ENCODE data around the gene ORM2. TPM values are rescaled to one million over a fixed set of nuclear protein-coding genes. Genes with fewer than 3 reads are reported as not detected.

The ORM2 gene
- total RNA-seq, 2 experiments from 2014 or later, result not detected

DNA sequence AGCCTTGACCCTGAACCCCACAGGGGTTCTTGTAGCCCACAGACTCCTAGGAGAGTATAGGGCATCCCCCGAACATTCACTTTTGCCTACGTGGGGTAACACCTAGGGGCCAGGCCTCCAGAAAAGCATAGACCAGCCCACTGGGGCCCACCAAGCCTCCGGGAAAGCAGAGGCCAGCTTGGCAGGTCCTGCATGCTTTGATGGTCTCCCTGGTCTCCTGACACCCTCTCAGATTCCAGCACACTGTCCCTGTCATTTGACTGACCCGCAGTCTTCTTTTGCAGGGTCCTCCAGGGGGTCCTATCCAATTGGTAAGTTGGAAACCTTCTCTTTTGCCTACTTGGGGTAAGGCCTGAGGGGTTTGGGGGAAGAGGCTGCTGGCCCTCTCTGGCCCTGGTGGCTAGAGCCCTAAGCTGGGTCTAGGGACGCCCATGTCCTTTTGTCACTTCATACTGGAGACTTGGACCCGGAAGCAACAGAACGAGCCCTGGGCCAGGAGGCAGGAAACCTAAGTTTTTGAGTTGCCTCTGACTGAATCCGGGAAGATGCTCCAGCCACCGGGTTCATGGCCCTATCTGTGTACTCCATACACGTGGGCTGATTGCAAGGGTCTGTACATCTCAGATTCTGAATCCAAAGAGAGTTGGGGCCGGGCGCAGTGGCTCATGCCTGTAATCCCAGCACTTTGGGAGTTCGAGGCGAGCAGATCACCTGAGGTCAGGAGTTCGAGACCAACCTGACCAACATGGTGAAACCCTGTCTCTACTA, 27.7 kb upstream of the ORM2 start:
- H3K36me3 Mint-ChIP-seq, result no peaks in the 10 kb centered on the region
- no peak overlapping the region for H3K4me3 Mint-ChIP-seq
- no peaks in the 10 kb centered on the region for H3K9me3 Mint-ChIP-seq
- DNase-seq, result no peak
- H3K4me1 Mint-ChIP-seq, result peaks cover 2% of the 10 kb centered on the region
- POLR2A ChIA-PET, result interaction anchor here (0.7 kb wide), 1 partner anchor 220 kb away, joined by 3 read pairs; no protein-coding TSS in a partner anchor
- ATAC-seq (ENCODE audit: low read depth), result no peak
- peaks cover 2% of the 10 kb centered on the region for H3K27me3 Mint-ChIP-seq
- H3K27ac Mint-ChIP-seq, result no peak overlapping the region

DNA sequence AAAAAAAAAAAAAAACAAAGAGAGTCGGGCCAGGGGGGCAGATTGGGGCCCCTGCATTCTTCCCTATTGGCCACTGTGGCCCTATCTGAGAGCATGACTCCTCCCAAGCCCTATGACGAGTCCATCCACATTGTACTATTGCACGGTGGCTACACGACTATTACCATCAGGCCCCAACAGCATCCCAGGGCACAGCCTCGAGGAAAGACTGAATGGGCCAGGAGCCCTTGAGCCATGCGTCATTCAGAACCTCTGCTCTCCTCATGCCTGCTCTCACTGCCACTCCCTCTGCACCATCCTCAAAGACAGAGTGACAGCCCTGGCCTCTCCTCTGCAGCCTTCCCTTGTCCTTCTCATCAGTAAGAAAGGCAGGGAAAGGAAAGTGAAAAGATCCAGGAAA, 26.9 kb upstream of the ORM2 start:
- POLR2A ChIA-PET, result interaction anchor here (0.7 kb wide), 1 partner anchor 220 kb away, joined by 3 read pairs; no protein-coding TSS in a partner anchor
- H3K27ac Mint-ChIP-seq, result no peak overlapping the region
- no peaks in the 10 kb centered on the region for H3K36me3 Mint-ChIP-seq
- H3K9me3 Mint-ChIP-seq, result no peaks in the 10 kb centered on the region
- ATAC-seq (ENCODE audit: low read depth), result no peak
- no peak for DNase-seq
- no peak overlapping the region for H3K4me3 Mint-ChIP-seq
- H3K27me3 Mint-ChIP-seq, result peaks cover 2% of the 10 kb centered on the region
- H3K4me1 Mint-ChIP-seq, result peaks cover 2% of the 10 kb centered on the region

DNA sequence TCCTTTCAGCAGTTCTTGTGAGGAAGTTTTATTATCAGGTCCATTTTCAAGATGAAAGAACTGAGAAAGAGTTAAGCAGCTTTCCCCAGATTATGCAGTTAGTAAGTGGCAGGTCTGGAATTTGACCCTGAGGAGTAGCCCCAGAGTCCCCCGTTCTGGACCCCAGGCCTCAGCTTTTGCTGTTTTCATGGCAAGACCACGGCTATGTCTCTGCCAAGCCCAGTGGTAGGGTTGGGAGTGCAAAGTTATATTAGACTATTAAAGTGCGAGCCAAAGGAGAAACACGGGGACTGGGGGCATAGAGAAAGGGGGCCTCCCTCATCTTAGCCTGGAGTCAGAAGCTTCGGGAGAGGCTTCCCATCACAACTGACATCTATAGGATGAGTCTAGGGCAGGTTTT, 26.1 kb upstream of the ORM2 start:
- no peak for ATAC-seq (ENCODE audit: low read depth)
- Mint-ChIP-seq H3K4me3 (no peak overlapping the region), H3K27me3 (peaks cover 2% of the 10 kb centered on the region), H3K36me3 (no peaks in the 10 kb centered on the region), H3K9me3 (no peaks in the 10 kb centered on the region), H3K4me1 (peaks cover 2% of the 10 kb centered on the region), H3K27ac (no peak overlapping the region)
- POLR2A ChIA-PET, result no interaction called here
- DNase-seq, result no peak

DNA sequence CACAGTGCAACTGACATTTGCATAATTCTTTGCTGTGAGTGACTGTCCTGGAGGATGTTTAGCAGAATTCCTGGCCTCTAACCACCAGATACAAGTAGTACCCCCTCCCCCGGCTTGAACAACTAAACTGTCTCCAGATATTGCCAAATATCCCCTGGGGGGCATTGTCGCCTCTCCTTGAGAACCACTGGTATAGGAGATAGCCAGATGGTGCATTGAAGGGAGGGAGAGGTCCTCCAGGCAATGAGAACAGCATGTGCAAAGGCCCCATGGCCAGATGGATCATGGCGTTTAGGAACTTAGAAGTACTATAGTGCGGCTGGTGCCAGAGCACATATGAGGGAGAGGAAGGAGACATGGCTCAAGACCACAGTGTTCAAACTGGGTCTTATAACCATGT, 25.7 kb upstream of the ORM2 start:
- Mint-ChIP-seq H3K9me3 (no peaks in the 10 kb centered on the region), H3K4me3 (no peak overlapping the region), H3K27me3 (peaks cover 2% of the 10 kb centered on the region), H3K36me3 (no peaks in the 10 kb centered on the region), H3K27ac (no peak overlapping the region), H3K4me1 (peaks cover 2% of the 10 kb centered on the region)
- POLR2A ChIA-PET, result no interaction called here
- DNase-seq, result no peak
- ATAC-seq (ENCODE audit: low read depth), result no peak

- ATAC-seq (ENCODE audit: low read depth), result no peak
- no peak for DNase-seq
- H3K36me3 Mint-ChIP-seq, result no peaks in the 10 kb centered on the region
- H3K9me3 Mint-ChIP-seq, result no peaks in the 10 kb centered on the region
- POLR2A ChIA-PET, result no interaction called here
- H3K27ac Mint-ChIP-seq, result no peak overlapping the region
- peaks cover 2% of the 10 kb centered on the region for H3K27me3 Mint-ChIP-seq
- no peak overlapping the region for H3K4me3 Mint-ChIP-seq
- H3K4me1 Mint-ChIP-seq, result peaks cover 2% of the 10 kb centered on the region
Measured at GRCh38 chr9:114304416-114305188, 25.1 kb upstream of the ORM2 start.

DNA sequence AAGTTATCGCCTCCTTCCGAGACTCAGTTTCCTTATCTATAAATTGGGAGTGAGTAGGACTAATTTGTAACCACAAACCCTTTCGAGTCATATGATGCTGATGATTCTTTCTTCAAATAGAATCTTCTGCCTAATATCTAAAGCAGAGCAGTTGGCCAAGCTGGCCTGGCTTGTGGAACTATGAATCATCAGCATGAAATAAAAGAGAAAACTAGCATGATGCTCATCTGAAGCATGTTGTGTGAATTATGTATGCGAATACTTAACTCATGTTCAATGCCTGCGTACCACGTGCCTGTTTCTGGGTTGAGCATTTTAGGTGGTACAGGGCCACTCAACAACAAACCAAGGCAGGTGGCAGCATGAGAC, 21.8 kb upstream of the ORM2 start:
- Mint-ChIP-seq H3K4me3 (no peak overlapping the region), H3K27me3 (peaks cover 2% of the 10 kb centered on the region), H3K36me3 (no peaks in the 10 kb centered on the region), H3K9me3 (no peaks in the 10 kb centered on the region), H3K27ac (no peak overlapping the region), H3K4me1 (peaks cover 2% of the 10 kb centered on the region)
- POLR2A ChIA-PET, result no interaction called here
- ATAC-seq (ENCODE audit: low read depth) (no peak), DNase-seq (no peak)

- POLR2A ChIA-PET, result no interaction called here
- ATAC-seq (ENCODE audit: low read depth) (no peak), DNase-seq (peak; percentile 8)
- no peaks in the 10 kb centered on the region for H3K9me3 Mint-ChIP-seq
- no peak overlapping the region for H3K27ac Mint-ChIP-seq
- no peaks in the 10 kb centered on the region for H3K36me3 Mint-ChIP-seq
- H3K4me1 Mint-ChIP-seq, result peaks cover 2% of the 10 kb centered on the region
- H3K27me3 Mint-ChIP-seq, result peaks cover 2% of the 10 kb centered on the region
- no peak overlapping the region for H3K4me3 Mint-ChIP-seq
Measured at GRCh38 chr9:114308361-114308950, 21.2 kb upstream of the ORM2 start.

DNA sequence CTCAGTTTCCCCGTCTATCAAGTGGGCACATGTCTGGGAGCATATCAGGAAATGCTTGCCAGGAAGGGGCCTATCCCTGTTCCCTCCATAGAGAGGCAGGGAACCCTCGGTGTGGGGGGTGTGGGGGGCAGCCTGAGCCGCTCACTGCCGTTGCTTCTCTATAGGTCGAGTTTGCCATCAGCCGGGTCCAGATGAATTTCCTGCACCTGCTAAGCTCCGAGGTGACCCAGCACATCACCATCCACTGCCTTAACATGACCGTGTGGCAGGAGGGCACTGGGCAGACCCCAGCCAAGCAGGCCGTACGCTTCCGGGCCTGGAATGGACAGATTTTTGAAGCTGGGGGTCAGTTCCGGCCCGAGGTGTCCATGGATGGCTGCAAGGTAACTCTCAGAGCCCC, 20.6 kb upstream of the ORM2 start:
- H3K36me3 Mint-ChIP-seq, result no peaks in the 10 kb centered on the region

DNA sequence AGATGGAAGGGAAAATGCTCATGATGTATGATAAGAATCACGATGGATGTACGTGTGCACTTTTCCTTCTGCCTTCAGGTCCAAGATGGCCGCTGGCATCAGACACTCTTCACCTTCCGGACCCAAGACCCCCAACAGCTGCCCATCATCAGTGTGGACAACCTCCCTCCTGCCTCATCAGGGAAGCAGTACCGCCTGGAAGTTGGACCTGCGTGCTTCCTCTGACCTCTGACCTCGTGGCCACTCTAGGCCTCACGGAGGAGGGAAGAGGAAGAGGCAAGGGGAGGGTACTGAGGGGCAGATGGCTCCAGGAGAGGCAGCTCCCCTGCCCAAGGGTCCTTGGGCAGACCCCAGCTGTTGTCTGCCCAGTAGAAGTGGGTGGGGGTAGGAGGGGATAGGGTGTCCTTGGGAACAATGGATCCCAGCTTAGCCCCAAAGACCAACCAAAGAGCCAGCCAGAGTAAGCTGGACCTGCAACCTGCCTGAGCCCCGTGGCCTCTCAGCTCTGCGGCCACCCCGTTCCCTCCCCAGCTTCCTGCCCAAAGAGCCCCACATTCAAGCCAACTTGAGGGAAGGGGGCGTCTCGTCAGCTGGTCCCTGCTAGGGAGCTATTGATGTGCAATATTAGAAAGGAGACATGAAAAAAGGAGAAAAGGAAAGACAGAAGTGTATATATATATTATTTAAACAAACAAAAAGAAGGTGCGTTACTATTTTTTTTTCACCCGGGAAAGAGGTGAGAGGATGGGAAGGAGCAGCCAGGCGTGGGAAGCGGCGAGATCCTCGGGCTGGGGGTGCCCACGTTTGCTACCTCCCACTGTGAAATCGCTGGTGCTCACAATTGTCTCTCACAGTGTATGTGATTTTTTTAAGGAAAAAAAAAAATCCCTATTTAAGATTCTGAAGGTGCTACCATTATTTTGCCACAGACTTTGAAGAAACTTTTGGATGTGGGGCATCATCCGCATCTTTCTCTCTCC, 18.9 kb upstream of the ORM2 start:
- no peaks in the 10 kb centered on the region for H3K9me3 Mint-ChIP-seq
- H3K36me3 Mint-ChIP-seq, result no peaks in the 10 kb centered on the region
- ATAC-seq (ENCODE audit: low read depth), result no peak
- POLR2A ChIA-PET, result no interaction called here
- no peak overlapping the region for H3K27ac Mint-ChIP-seq
- H3K27me3 Mint-ChIP-seq, result peaks cover under 1% of the 10 kb centered on the region
- no peaks in the 10 kb centered on the region for H3K4me1 Mint-ChIP-seq
- H3K4me3 Mint-ChIP-seq, result no peak overlapping the region
- no peak for DNase-seq

More for the DNA sequence above, 20.6 kb upstream of the ORM2 start:
- Mint-ChIP-seq H3K9me3 (no peaks in the 10 kb centered on the region), H3K4me3 (no peak overlapping the region), H3K27ac (no peak overlapping the region), H3K27me3 (peaks cover 2% of the 10 kb centered on the region), H3K4me1 (peaks cover 2% of the 10 kb centered on the region)
- DNase-seq (no peak), ATAC-seq (ENCODE audit: low read depth) (no peak)
- POLR2A ChIA-PET, result no interaction called here

GRCh38 chr9:114311571-114312512, 17.8 kb upstream of the ORM2 start:
- Mint-ChIP-seq H3K27ac (no peak overlapping the region), H3K9me3 (no peaks in the 10 kb centered on the region), H3K4me3 (no peak overlapping the region), H3K4me1 (no peaks in the 10 kb centered on the region), H3K36me3 (no peaks in the 10 kb centered on the region), H3K27me3 (no peaks in the 10 kb centered on the region)
- DNase-seq (no peak), ATAC-seq (ENCODE audit: low read depth) (no peak)
- POLR2A ChIA-PET, result no interaction called here

- no peak for ATAC-seq (ENCODE audit: low read depth)
- DNase-seq, result no peak
- H3K27ac Mint-ChIP-seq, result no peak overlapping the region
- H3K36me3 Mint-ChIP-seq, result no peaks in the 10 kb centered on the region
- H3K9me3 Mint-ChIP-seq, result no peaks in the 10 kb centered on the region
- H3K4me3 Mint-ChIP-seq, result no peak overlapping the region
- POLR2A ChIA-PET, result no interaction called here
- H3K27me3 Mint-ChIP-seq, result no peaks in the 10 kb centered on the region
- no peaks in the 10 kb centered on the region for H3K4me1 Mint-ChIP-seq
Measured at GRCh38 chr9:114312513-114312875, 17.2 kb upstream of the ORM2 start.

GRCh38 chr9:114313186-114313585, 16.5 kb upstream of the ORM2 start:
- Mint-ChIP-seq H3K36me3 (no peaks in the 10 kb centered on the region), H3K27me3 (no peaks in the 10 kb centered on the region), H3K27ac (no peak overlapping the region), H3K9me3 (no peaks in the 10 kb centered on the region), H3K4me1 (peaks cover 5% of the 10 kb centered on the region), H3K4me3 (no peak overlapping the region)
- ATAC-seq (ENCODE audit: low read depth) (no peak), DNase-seq (no peak)
- POLR2A ChIA-PET, result no interaction called here

Data from activated naive CD8-positive, alpha-beta T cell treated with anti-CD3 and anti-CD28 coated beads, Interleukin-2, amount 10 ng/mL, durations not matched to agents 7 days and 5 days (primary cell).